Measurements from ENCODE around the gene GRIA1. TPM values are rescaled to one million over a fixed set of nuclear protein-coding genes. Genes with fewer than 3 reads are reported as not detected.

The GRIA1 gene
- total and polyA plus RNA-seq, 10 of the 15 experiments (the other 5 are each of a cell fraction or from before 2014, with no cell fraction given), result 0.04 to 0.18 (median 0.04) TPM; not detected in 7

DNA sequence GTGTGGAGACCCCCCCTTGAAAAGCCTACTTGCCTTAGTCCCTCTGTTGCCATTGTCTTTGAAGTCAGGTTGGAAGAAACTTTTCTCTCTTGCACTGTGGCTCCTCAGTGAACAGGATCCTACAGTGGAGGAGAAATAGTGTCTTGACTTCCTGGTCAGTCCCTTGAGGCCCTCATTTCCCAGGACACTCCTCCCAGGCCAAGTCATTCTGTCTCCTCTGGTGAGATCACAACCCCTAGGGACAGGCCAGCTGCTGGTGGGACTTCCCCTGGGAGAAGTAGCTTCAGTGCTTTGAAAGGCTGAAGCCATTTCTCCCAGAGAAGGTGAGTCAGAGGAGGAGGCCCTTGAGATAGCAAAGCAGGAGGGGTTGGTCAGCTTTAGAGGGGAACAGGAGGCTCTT lies 10.1 kb upstream of the GRIA1 start (continued):
- TF ChIP-seq HSF1 (IDR thresholded peaks at IDR 0.05; ENCODE audit: low read depth, low read length), result no peak
- TF ChIP-seq JUNB (IDR thresholded peaks at IDR 0.05), result peak; percentile 77
- TF ChIP-seq NR2C2 (IDR thresholded peaks at IDR 0.05; ENCODE audit: borderline replicate concordance, control insufficient read depth, insufficient read length, low read depth), result no peak
- TF ChIP-seq FOXK2 (IDR thresholded peaks at IDR 0.05), result no peak
- TF ChIP-seq CREM (IDR thresholded peaks at IDR 0.05; ENCODE audit: low read depth), result peak; percentile 59; the same call in 1 of the 2 replicates
- peak; percentile 78; the same call in 1 of the 2 replicates for TF ChIP-seq RB1 (IDR thresholded peaks at IDR 0.05; ENCODE audit: borderline replicate concordance)
- peak; percentile 77 for TF ChIP-seq GATAD2B (conservative IDR thresholded peaks at IDR 0.05; ENCODE audit: low read depth)
- 0 out of 2 replicates have a peak, but pooled peaks have one; percentile 1 for TF ChIP-seq RAD21 (IDR thresholded peaks at IDR 0.05; ENCODE audit: insufficient read depth, low read depth, low read length)
- peak; percentile 98 for TF ChIP-seq MEF2B (IDR thresholded peaks at IDR 0.05; ENCODE audit: partially characterized antibody, poor library complexity, severe bottlenecking)
- TF ChIP-seq ATF2 (IDR thresholded peaks at IDR 0.05; ENCODE audit: low read length), result peak; percentile 92
- 0 out of 2 replicates have a peak, but pooled peaks have one; percentile 33 for TF ChIP-seq YBX1 (IDR thresholded peaks at IDR 0.05)
- TF ChIP-seq SMC3 (IDR thresholded peaks at IDR 0.05; ENCODE audit: borderline replicate concordance, low read length), result no peak
- TF ChIP-seq IKZF2 (IDR thresholded peaks at IDR 0.05), result peak in 1 of 2 experiments; percentile 37; a peak in 2 of 4 replicates
- no peak for TF ChIP-seq ZNF622 (IDR thresholded peaks at IDR 0.05)
- no peak for TF ChIP-seq KAT2A (conservative IDR thresholded peaks at IDR 0.05; ENCODE audit: control insufficient read depth, low read depth, low read length)
- 0 out of 3 replicates have a peak, but pooled peaks have one; percentile 11 for TF ChIP-seq POU2F2 (IDR thresholded peaks at IDR 0.05; ENCODE audit: borderline replicate concordance, low read depth, low read length)
- TF ChIP-seq BCL11A (IDR thresholded peaks at IDR 0.05; ENCODE audit: low read depth, low read length), result peak; percentile 53; the same call in 1 of the 2 replicates
- peak; percentile 69; the same call in 1 of the 2 replicates for TF ChIP-seq ZBED1 (IDR thresholded peaks at IDR 0.05; ENCODE audit: borderline replicate concordance)
- 0 out of 2 replicates have a peak, but pooled peaks have one; percentile 4 for TF ChIP-seq DPF2 (IDR thresholded peaks at IDR 0.05)
- no peak for TF ChIP-seq STAT1 (conservative IDR thresholded peaks at IDR 0.05)
- peak; percentile 70; the same call in 1 of the 2 replicates for TF ChIP-seq NFIC (IDR thresholded peaks at IDR 0.05; ENCODE audit: low read depth, low read length)
- peak in 1 of 2 experiments; percentile 51; a peak in 1 of 4 replicates for TF ChIP-seq ETV6 (conservative IDR thresholded peaks at IDR 0.05 in 1 of 2, IDR thresholded peaks at IDR 0.05 in 1 of 2; ENCODE audit: borderline replicate concordance in 1 of 2, low read depth in 1 of 2)
- TF ChIP-seq EED (IDR thresholded peaks at IDR 0.05; ENCODE audit: low read depth), result peak; percentile 88
- TF ChIP-seq IRF4 (IDR thresholded peaks at IDR 0.05; ENCODE audit: low read depth, low read length), result peak; percentile 67; the same call in 1 of the 2 replicates
- TF ChIP-seq SP1 (IDR thresholded peaks at IDR 0.05; ENCODE audit: low read depth, low read length), result peak; percentile 27
- peak; percentile 52 for TF ChIP-seq IKZF1 (conservative IDR thresholded peaks at IDR 0.05)
- TF ChIP-seq TAF1 (IDR thresholded peaks at IDR 0.05; ENCODE audit: borderline replicate concordance, low read depth, low read length), result no peak

All from GM12878 (cell line).